ENCODE data around the gene RAP1A.

RAP1A gene

DNA sequence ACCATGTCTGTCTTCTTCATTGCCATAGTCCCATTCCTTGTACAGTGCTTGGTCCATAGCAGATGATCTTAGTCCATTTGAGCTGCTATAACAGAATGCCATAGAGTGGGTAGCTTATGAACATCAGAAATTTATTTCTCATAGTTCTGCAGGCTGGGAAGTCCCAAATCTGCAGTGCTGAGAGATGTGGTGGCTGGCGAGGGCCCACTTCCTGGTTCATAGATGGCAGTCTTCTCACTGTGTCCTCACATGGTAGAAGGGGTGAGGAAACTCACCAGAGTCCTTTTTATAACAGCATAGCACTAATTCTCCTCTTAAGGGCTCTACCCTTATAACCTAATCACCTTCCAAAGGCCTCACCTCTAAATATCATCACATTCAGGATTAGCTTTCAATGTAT is 23.1 kb upstream of the RAP1A start:
- in situ Hi-C loops (cut with HindIII; ENCODE audit: low sequenced_read_pairs), result no loop called here
- TF ChIP-seq, protein P1, sequence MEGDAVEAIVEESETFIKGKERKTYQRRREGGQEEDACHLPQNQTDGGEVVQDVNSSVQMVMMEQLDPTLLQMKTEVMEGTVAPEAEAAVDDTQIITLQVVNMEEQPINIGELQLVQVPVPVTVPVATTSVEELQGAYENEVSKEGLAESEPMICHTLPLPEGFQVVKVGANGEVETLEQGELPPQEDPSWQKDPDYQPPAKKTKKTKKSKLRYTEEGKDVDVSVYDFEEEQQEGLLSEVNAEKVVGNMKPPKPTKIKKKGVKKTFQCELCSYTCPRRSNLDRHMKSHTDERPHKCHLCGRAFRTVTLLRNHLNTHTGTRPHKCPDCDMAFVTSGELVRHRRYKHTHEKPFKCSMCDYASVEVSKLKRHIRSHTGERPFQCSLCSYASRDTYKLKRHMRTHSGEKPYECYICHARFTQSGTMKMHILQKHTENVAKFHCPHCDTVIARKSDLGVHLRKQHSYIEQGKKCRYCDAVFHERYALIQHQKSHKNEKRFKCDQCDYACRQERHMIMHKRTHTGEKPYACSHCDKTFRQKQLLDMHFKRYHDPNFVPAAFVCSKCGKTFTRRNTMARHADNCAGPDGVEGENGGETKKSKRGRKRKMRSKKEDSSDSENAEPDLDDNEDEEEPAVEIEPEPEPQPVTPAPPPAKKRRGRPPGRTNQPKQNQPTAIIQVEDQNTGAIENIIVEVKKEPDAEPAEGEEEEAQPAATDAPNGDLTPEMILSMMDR (IDR thresholded peaks at IDR 0.05; ENCODE audit: low read depth, low read length), result no peak
- no peak for DNase-seq (ENCODE audit: low read depth, low spot score)
- H3K4me3 ChIP-seq (ENCODE audit: low read depth, low read length), result no peak overlapping the region

DNA sequence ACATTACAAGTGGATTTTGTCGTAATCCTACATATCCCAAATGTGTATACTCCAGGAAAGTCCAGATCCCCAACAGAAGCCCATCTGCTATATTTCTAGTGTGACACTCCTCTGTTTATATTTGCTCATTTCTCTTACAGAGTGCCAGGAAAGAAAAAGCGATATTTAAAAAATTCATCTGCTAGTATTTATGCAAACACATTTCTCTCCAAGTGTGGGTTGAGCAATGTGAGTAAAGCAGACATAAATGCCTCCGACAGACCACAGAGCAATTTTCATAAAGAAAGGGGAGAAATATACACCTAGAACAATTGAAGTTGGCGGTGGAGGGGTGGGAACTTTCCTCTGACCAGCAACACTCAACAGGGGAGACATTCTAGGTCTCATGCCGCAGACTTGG is 22.2 kb upstream of the RAP1A start:
- TF ChIP-seq, protein P1 (IDR thresholded peaks at IDR 0.05; ENCODE audit: low read depth, low read length), result no peak
- no peak overlapping the region for H3K4me3 ChIP-seq (ENCODE audit: low read depth, low read length)
- DNase-seq (ENCODE audit: low read depth, low spot score), result no peak
- in situ Hi-C loops (cut with HindIII; ENCODE audit: low sequenced_read_pairs), result no loop called here

DNA sequence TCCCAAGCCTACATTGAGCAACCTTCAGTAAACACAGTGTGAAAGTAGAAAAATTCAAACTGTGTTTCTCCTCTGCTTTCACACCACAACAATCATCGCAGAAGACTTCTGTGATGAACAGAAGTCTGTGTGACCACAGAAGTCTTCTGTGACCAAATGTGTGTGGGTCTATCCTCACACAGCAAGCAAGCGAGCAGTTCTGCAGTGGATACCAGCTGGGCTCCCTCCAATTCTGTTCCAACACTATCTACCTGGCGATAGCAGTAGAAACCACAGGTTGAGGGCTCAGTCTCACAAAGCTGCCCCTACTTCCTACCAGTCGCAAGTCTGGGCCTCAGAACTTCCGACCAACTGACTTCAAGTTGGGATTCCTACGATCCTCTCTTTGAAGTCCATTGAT is 21.0 kb upstream of the RAP1A start:
- no peak overlapping the region for H3K4me3 ChIP-seq (ENCODE audit: low read depth, low read length)
- no peak for DNase-seq (ENCODE audit: low read depth, low spot score)
- in situ Hi-C loops (cut with HindIII; ENCODE audit: low sequenced_read_pairs), result no loop called here
- TF ChIP-seq, protein P1 (IDR thresholded peaks at IDR 0.05; ENCODE audit: low read depth, low read length), result no peak

DNA sequence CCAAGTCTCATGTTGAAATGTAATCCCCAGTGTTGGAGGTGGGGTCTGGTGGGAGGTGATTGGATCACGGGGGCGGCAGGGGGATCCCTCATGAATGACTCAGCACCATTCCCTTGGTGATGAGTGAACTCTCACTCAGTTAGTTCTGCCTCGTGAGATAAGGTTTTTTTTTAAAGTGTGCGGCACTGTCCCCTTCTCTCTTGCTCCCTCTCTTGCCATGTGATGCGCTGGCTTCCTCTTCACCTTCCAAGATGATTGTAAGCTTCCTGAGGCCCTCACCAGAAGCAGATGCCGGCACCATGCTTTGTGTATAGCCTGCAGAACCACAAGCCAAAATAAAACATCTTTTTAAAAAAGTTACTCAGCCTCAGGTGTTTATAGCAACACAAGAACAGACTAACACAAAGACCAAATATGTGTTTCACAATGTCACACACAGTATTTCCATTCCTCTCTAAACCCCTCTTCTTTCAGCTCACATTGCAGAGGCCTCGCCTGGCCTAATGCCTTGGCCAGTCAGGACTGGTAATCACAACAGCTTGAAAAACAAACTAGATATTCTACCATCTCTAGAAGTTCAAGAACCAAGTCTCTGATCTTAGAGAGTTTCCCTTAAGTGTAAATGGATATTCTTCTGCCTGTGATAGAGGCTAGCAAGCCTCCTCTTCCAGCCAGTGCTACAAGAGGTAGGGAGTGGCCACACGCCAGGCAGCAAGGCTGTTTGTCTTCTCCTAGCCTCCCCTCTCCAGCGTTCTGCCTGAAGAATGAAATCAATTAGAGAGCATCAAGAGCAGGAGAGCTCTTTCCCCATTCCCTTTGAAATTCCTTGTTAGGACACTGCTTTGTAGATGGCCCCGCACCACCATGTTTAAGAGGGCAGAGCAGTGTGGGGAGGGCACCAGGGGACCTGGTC is 19.6 kb upstream of the RAP1A start:
- in situ Hi-C loops (cut with HindIII; ENCODE audit: low sequenced_read_pairs), result no loop called here
- DNase-seq (ENCODE audit: low read depth, low spot score), result no peak
- H3K4me3 ChIP-seq (ENCODE audit: low read depth, low read length), result no peak overlapping the region
- TF ChIP-seq, protein P1 (IDR thresholded peaks at IDR 0.05; ENCODE audit: low read depth, low read length), result no peak

DNA sequence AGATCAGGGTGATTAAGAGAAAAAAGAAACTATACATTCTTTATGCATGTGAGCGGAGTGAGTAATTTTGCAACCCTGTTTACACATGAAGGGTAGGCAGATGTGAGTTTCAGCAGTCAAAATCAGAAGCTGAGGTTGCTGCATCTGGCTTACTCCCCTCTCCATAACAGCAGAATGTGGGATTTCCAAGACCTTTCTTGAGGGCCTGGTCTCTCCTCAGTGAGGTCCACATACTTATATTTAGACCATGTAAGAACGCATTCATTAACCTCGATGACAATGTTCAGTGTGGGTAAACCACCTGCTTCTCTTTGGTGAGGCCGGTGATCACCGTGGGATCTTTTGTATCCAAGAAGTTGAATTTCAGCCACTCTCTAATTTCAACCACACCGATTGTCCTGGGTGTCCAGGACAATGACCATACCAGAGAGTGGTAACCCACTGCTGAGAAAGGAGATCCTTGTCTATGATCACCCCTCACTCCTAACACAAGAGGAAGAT is 18.7 kb upstream of the RAP1A start:
- in situ Hi-C loops (cut with HindIII; ENCODE audit: low sequenced_read_pairs), result no loop called here
- no peak for DNase-seq (ENCODE audit: low read depth, low spot score)
- TF ChIP-seq, protein P1 (IDR thresholded peaks at IDR 0.05; ENCODE audit: low read depth, low read length), result no peak
- no peak overlapping the region for H3K4me3 ChIP-seq (ENCODE audit: low read depth, low read length)

DNA sequence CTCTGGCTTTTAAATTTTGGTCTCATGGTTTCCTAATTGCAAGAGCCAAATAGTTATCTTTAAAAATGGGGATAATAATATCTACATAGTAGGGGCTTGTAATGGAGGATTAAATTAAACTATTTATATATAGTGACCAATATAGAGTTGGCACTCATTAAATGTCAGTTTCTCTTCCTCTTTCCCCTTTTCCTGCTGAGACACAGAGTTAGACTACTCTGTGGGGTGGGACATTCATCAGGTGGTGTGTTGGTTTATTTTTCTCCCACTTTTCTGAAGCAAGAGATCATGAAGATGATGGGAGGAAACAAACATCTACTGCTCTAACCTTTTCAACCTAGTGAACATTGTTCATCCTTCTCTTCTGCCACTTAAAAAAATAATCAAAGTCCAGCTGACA is 17.3 kb upstream of the RAP1A start:
- TF ChIP-seq, protein P1 (IDR thresholded peaks at IDR 0.05; ENCODE audit: low read depth, low read length), result no peak
- no peak overlapping the region for H3K4me3 ChIP-seq (ENCODE audit: low read depth, low read length)
- DNase-seq (ENCODE audit: low read depth, low spot score), result no peak
- in situ Hi-C loops (cut with HindIII; ENCODE audit: low sequenced_read_pairs), result no loop called here
